Measurements from ENCODE around the gene SLC39A11.

The SLC39A11 gene

GRCh38 chr17:72635034-72635635 is 457.4 kb downstream of the SLC39A11 start:
- DNase-seq = no peak

- no peak for DNase-seq
These were observed 457.9 kb downstream of the SLC39A11 start for GRCh38 chr17:72634621-72635020.

GRCh38 chr17:72631949-72632684 is 460.4 kb downstream of the SLC39A11 start:
- no peak for DNase-seq

GRCh38 chr17:72631568-72631948 is 460.9 kb downstream of the SLC39A11 start:
- DNase-seq = no peak

GRCh38 chr17:72624652-72625051 is 467.8 kb downstream of the SLC39A11 start:
- no peak for DNase-seq

- no peak for DNase-seq
These were observed 468.3 kb downstream of the SLC39A11 start for GRCh38 chr17:72624226-72624625.

GRCh38 chr17:72622661-72623433 is 469.6 kb downstream of the SLC39A11 start:
- DNase-seq = no peak

GRCh38 chr17:72619976-72620650 is 472.4 kb downstream of the SLC39A11 start:
- no peak for DNase-seq

GRCh38 chr17:72618001-72618509 is 474.4 kb downstream of the SLC39A11 start:
- peak; percentile 19 for DNase-seq

- no peak for DNase-seq
These were observed 474.9 kb downstream of the SLC39A11 start for GRCh38 chr17:72617557-72617956.

- no peak for DNase-seq
These were observed 476.0 kb downstream of the SLC39A11 start for GRCh38 chr17:72616447-72616846.

- no peak for DNase-seq
These were observed 476.9 kb downstream of the SLC39A11 start for GRCh38 chr17:72615627-72615991.

- DNase-seq = no peak
These were observed 477.4 kb downstream of the SLC39A11 start for GRCh38 chr17:72614871-72615626.

- DNase-seq = no peak
These were observed 478.0 kb downstream of the SLC39A11 start for GRCh38 chr17:72614476-72614870.

- no peak for DNase-seq
These were observed 478.6 kb downstream of the SLC39A11 start for GRCh38 chr17:72613806-72614292.

- no peak for DNase-seq
These were observed 479.1 kb downstream of the SLC39A11 start for GRCh38 chr17:72613396-72613795.

GRCh38 chr17:72611172-72611571 is 481.3 kb downstream of the SLC39A11 start:
- no peak for DNase-seq

- no peak for DNase-seq
These were observed 483.0 kb downstream of the SLC39A11 start for GRCh38 chr17:72609501-72609900.

GRCh38 chr17:72608436-72608835 is 484.1 kb downstream of the SLC39A11 start:
- no peak for DNase-seq

GRCh38 chr17:72606656-72607055 is 485.8 kb downstream of the SLC39A11 start:
- no peak for DNase-seq

- DNase-seq = no peak
These were observed 486.9 kb downstream of the SLC39A11 start for GRCh38 chr17:72605543-72605942.

GRCh38 chr17:72604518-72604917 is 488.0 kb downstream of the SLC39A11 start:
- DNase-seq = no peak

Data from stimulated activated CD4-positive, alpha-beta T cell treated with anti-CD3 and anti-CD28 coated beads, Interleukin-4, amount 100 ng/mL, for 24 hours (primary cell).